Measurements from ENCODE around the gene STK11IP. TPM values are rescaled to one million over a fixed set of nuclear protein-coding genes. Genes with fewer than 3 reads are reported as not detected.
A peak's percentile ranks its signal among the peaks of the same experiment; 100 is the strongest.

Gene STK11IP
- total and polyA plus RNA-seq, 2 of the 13 experiments (the other 11 are each of a cell fraction or from before 2014, with no cell fraction given): 12.8 to 24.0 TPM

DNA sequence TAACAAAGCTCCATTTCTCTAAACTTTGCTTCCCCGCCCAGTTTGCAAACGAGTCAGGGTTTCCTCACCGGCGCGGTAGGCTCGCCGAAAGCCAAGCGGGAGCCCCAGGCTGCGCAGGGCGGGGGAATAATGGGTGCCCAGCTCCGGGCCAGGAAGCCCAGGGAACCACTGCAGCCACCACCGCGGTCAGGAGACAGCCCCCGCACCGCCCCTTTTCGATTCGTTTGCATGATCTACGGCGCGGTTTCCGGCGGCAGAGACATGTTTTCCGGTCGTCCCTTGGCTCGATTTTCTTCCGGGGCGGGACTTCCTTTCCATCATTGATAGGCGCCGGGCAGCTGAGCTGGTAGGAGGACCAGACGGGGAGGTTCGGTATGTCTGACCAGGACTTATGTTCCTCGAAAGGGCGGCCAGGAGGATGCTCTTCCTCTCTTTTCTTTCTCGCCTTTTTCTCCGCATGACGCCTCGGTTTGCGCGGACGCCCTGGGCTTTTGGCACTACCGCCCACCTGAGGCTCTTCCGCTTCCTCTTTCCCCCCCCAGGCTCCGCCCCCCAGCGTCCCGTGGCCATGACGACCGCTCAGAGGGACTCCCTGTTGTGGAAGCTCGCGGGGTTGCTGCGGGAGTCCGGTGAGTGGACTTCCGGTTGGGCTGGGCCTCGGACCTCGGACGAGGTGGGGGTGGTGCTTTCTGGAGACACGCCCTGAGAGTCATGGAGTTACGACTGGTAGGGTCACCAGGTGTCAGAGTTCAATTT, at the start of gene STK11IP (continued):
- TF ChIP-seq MLXIP (CRISPR knock-in tag; IDR thresholded peaks at IDR 0.05; ENCODE audit: borderline replicate concordance): no peak
- TF ChIP-seq CHCHD3 (CRISPR knock-in tag; IDR thresholded peaks at IDR 0.05): no peak
- 0 out of 2 replicates have a peak, but pooled peaks have one; percentile 10 for TF ChIP-seq ZNF652 (CRISPR knock-in tag; IDR thresholded peaks at IDR 0.05; ENCODE audit: borderline replicate concordance, low read depth)
- TF ChIP-seq KLF13 (CRISPR knock-in tag; IDR thresholded peaks at IDR 0.05): no peak
- TF ChIP-seq ZNF383 (CRISPR knock-in tag; IDR thresholded peaks at IDR 0.05; ENCODE audit: borderline replicate concordance): peak; percentile 80; the same call in 1 of the 2 replicates
- no peak for TF ChIP-seq ZNF138 (CRISPR knock-in tag; IDR thresholded peaks at IDR 0.05; ENCODE audit: low read depth)
- TF ChIP-seq, protein P1, sequence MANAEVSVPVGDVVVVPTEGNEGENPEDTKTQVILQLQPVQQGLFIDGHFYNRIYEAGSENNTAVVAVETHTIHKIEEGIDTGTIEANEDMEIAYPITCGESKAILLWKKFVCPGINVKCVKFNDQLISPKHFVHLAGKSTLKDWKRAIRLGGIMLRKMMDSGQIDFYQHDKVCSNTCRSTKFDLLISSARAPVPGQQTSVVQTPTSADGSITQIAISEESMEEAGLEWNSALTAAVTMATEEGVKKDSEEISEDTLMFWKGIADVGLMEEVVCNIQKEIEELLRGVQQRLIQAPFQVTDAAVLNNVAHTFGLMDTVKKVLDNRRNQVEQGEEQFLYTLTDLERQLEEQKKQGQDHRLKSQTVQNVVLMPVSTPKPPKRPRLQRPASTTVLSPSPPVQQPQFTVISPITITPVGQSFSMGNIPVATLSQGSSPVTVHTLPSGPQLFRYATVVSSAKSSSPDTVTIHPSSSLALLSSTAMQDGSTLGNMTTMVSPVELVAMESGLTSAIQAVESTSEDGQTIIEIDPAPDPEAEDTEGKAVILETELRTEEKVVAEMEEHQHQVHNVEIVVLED (CRISPR knock-in tag; IDR thresholded peaks at IDR 0.05; ENCODE audit: borderline replicate concordance): peak; percentile 90
- TF ChIP-seq U2AF1 (optimal IDR thresholded peaks at IDR 0.05; ENCODE audit: low read depth, low read length): no peak
- TF ChIP-seq SP1 (IDR thresholded peaks at IDR 0.05): no peak; the same call in none of the 2 replicates
- TF ChIP-seq SP1 (CRISPR knock-in tag; IDR thresholded peaks at IDR 0.05): peak; percentile 90
- no peak for TF ChIP-seq AKNA (CRISPR knock-in tag; IDR thresholded peaks at IDR 0.05; ENCODE audit: borderline replicate concordance)
- TF ChIP-seq ZFP37 (CRISPR knock-in tag; IDR thresholded peaks at IDR 0.05; ENCODE audit: borderline replicate concordance): no peak
- TF ChIP-seq, protein P2, sequence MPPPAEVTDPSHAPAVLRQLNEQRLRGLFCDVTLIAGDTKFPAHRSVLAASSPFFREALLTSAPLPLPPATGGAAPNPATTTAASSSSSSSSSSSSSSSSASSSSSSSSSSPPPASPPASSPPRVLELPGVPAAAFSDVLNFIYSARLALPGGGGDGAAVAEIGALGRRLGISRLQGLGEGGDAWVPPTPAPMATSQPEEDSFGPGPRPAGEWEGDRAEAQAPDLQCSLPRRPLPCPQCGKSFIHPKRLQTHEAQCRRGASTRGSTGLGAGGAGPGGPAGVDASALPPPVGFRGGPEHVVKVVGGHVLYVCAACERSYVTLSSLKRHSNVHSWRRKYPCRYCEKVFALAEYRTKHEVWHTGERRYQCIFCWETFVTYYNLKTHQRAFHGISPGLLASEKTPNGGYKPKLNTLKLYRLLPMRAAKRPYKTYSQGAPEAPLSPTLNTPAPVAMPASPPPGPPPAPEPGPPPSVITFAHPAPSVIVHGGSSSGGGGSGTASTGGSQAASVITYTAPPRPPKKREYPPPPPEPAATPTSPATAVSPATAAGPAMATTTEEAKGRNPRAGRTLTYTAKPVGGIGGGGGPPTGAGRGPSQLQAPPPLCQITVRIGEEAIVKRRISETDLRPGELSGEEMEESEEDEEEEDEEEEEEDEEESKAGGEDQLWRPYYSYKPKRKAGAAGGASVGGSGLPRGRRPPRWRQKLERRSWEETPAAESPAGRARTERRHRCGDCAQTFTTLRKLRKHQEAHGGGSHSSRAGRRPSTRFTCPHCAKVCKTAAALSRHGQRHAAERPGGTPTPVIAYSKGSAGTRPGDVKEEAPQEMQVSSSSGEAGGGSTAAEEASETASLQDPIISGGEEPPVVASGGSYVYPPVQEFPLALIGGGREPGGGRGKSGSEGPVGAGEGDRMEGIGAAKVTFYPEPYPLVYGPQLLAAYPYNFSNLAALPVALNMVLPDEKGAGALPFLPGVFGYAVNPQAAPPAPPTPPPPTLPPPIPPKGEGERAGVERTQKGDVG (CRISPR knock-in tag; IDR thresholded peaks at IDR 0.05; ENCODE audit: borderline replicate concordance): 0 out of 2 replicates have a peak, but pooled peaks have one; percentile 61
- peak; percentile 100 for TF ChIP-seq U2AF2 (IDR thresholded peaks at IDR 0.05; ENCODE audit: low read depth, low read length)

Measured in HepG2 (cell line).